Ishikawa (cell line): ENCODE measurements around the gene MARCHF6.

ENCODE experiments used
- CEBPB ChIP-seq: IDR thresholded peaks from 2 replicates; pipeline ENCODE4 v1.6.1; 2012
- CREB1 ChIP-seq: IDR thresholded peaks from 2 replicates; pipeline ENCODE4 v1.6.1; 2012; ENCODE audit warnings: low read depth
- EGR1 ChIP-seq: IDR thresholded peaks from 2 replicates; pipeline ENCODE4 v1.6.1; 2012
- EP300 ChIP-seq: IDR thresholded peaks from 2 replicates; pipeline ENCODE4 v1.6.1; 2012; ENCODE audit warnings: borderline replicate concordance
- FOXM1 ChIP-seq: IDR thresholded peaks from 2 replicates; pipeline ENCODE4 v1.6.1; 2012; ENCODE audit warnings: low read depth, borderline replicate concordance
- MAX ChIP-seq: IDR thresholded peaks from 2 replicates; pipeline ENCODE4 v1.6.1; 2012
- NFIC ChIP-seq: IDR thresholded peaks from 2 replicates; pipeline ENCODE4 v1.6.1; 2012
- RAD21 ChIP-seq: IDR thresholded peaks from 2 replicates; pipeline ENCODE4 v1.6.1; 2012; ENCODE audit warnings: low read depth
- REST ChIP-seq: IDR thresholded peaks from 2 replicates; pipeline ENCODE4 v1.6.1; 2012; ENCODE audit warnings: low read depth, mild to moderate bottlenecking
- TAF1 ChIP-seq: IDR thresholded peaks from 2 replicates; pipeline ENCODE4 v1.6.1; 2012; ENCODE audit warnings: low read depth, mild to moderate bottlenecking
- TCF12 ChIP-seq: IDR thresholded peaks from 2 replicates; pipeline ENCODE4 v1.6.1; 2012; ENCODE audit warnings: low read depth
- TEAD4 ChIP-seq: IDR thresholded peaks from 2 replicates; pipeline ENCODE4 v1.6.1; 2012
- USF1 ChIP-seq: IDR thresholded peaks from 2 replicates; pipeline ENCODE4 v1.6.1; 2012
- YY1 ChIP-seq: IDR thresholded peaks from 2 replicates; pipeline ENCODE4 v1.6.1; 2012; ENCODE audit warnings: low read depth
- ZBTB7A ChIP-seq: IDR thresholded peaks from 2 replicates; pipeline ENCODE4 v1.6.1; 2012; ENCODE audit warnings: low read depth

Gene MARCHF6

GRCh38 chr5:10343486-10343885 is 10.0 kb upstream of the MARCHF6 start:
- no peak for TF ChIP-seq TAF1
- no peak for TF ChIP-seq TEAD4
- TF ChIP-seq RAD21, result no peak
- TF ChIP-seq REST, result no peak
- TF ChIP-seq FOXM1, result no peak
- TF ChIP-seq EGR1, result no peak
- no peak for TF ChIP-seq CEBPB
- TF ChIP-seq TCF12, result no peak
- TF ChIP-seq CREB1, result no peak
- TF ChIP-seq YY1, result no peak
- no peak for TF ChIP-seq NFIC
- no peak for TF ChIP-seq EP300
- TF ChIP-seq USF1, result no peak
- no peak for TF ChIP-seq MAX
- no peak for TF ChIP-seq ZBTB7A

- TF ChIP-seq NFIC, result no peak
- no peak for TF ChIP-seq TCF12
- no peak for TF ChIP-seq EGR1
- no peak for TF ChIP-seq YY1
- TF ChIP-seq CEBPB, result no peak
- TF ChIP-seq FOXM1, result no peak
- TF ChIP-seq ZBTB7A, result no peak
- no peak for TF ChIP-seq REST
- no peak for TF ChIP-seq MAX
- no peak for TF ChIP-seq USF1
- TF ChIP-seq TAF1, result no peak
- no peak for TF ChIP-seq EP300
- TF ChIP-seq CREB1, result no peak
- TF ChIP-seq TEAD4, result no peak
Observed at GRCh38 chr5:10348258-10348657, 5.2 kb upstream of the MARCHF6 start.

- no peak for TF ChIP-seq CEBPB
- TF ChIP-seq FOXM1, result no peak
- TF ChIP-seq TAF1, result no peak
- no peak for TF ChIP-seq EP300
- TF ChIP-seq MAX, result no peak
- no peak for TF ChIP-seq EGR1
- no peak for TF ChIP-seq CREB1
- no peak for TF ChIP-seq REST
- TF ChIP-seq NFIC, result no peak
Observed at GRCh38 chr5:10351199-10351905, 2.1 kb upstream of the MARCHF6 start.

GRCh38 chr5:10351919-10352318 is 1.6 kb upstream of the MARCHF6 start:
- TF ChIP-seq TEAD4, result no peak
- TF ChIP-seq ZBTB7A, result no peak
- TF ChIP-seq YY1, result no peak
- TF ChIP-seq CEBPB, result no peak
- TF ChIP-seq REST, result no peak
- no peak for TF ChIP-seq TAF1
